ENCODE data around the gene NUP93.
"Not testable (repeated sequence)": the region's sequence is repeated elsewhere in the genome, so short reads cannot be mapped to it uniquely, and the experiment has no call there.

NUP93 gene

DNA sequence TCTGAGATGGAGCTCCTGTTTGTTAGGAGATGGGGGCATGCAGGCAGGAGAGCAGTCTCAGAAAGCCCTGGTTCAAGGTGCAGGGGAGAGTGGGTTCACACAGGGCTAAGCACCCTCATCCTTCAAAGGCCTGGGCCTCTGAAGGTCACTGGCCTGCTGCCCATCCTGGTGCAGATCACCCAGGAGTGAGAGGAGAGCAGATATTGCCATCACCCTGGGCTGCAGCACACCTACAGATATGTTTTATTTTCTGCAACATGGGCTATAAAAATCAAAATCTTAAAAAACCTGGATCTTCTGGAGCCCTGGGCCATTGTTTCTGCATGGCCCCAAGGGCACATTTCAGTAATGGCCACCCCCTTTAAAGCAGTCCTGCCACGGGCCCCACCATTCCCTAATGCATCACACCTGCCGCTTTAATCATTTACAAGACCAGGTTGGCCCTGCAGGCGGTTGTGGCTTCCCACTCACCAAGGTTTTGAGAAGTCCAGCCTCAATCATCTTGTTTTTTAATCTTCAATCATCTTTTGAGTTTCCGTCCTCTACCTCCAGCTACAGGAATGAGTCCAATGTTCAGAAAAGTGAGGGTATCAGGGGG is 20.4 kb upstream of the NUP93 start:
- no peak for FAIRE-seq

DNA sequence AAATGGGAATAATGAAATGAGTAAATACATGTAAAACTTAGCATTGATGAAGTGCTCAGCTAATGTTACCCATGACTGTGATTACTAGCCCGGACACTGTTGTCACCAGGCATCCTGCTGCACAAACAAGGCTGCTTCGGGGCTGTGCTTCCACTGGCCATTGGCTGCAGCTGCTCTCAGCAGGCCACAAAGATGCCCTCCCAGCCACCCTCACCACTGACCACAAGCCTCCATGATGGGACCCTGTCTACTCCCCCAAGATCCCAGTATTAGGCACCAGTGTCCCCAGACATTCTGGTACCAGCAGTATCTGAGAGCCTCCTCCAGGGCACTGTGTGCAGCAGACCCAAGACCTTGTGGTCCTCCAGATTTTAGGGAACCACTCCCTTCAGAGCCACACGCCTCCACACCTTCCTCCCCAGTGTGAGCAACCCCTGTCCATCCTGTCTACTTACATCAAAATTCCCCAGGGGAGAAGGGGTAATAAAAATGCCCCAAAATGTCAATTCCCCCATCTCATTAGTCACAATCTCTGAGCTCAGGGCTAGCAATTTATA is 19.7 kb upstream of the NUP93 start:
- no peak for FAIRE-seq

DNA sequence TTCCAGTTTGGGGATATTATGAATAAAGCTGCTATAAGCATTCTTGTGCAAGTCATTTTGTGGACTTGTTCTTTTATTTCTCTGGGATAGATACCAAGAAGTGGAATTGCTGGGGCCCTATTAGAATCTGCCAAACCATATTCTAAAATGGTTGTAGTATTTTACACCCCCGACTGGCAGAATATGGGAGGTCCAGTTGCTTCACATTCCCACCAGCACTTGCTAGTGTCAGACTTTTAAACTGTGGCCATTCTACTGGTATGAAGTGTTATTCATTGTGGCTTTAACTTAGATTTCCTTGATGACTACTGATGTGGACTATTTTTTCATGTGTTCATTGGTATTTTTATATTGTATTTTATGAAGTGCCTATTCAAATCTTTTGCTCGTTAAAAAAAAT is 18.1 kb upstream of the NUP93 start:
- FAIRE-seq: no peak

DNA sequence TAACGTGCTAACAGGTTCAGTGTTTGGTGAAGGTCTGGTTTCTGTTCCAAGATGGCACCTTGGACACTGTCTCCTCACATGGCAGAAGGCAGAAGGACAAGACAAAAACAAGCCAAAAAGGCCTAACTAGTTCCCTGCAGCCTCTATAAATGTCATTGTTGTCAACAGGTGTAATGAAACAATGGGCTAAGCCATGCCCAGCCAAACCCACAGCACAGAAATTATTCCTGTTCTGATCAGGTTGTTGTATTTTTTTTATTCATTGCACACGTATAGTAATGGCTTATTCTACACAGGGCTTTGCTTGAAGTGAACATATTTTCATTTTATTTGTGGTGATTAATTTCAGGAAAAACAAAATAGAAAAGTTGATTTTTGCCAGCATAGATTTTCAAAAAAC is 16.1 kb upstream of the NUP93 start:
- FAIRE-seq: no peak

DNA sequence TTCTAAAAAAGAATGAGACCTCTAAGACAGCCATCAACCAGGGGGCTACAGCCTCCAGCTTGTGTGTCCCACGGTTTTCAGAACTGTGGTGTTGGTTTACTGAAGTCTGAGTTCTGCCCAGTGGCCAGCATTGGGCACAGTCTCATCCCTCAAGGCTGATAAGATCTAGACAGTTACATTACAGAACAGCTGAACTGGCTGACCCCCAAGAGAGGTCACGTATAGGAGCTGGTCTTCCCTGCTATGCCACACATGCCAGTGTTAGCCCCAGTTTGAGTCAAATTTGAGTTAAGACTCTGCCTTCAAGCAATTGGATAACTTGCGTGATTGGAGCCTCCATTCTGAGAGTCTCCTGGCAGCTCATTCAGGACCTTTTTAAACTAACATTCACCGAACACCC is 14.8 kb upstream of the NUP93 start:
- FAIRE-seq: no peak

DNA sequence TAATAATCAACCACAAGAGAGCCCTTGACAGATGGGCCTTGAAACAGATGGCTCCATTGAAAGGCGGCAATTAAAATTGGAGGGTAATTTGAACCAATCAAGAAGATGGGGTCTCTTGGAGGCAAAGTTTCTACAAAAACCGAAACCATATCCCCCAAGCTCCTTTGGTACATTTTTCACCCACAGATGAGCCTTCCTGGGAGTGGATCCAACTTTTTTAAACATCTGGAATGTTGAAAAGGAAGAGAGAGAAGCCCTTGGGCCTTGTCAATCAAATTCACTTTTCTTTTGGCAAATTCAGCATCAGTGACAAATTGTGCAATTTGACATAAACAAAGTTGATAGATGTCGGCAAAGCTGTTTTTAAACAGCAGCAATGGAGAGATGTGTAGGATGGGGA is 13.2 kb upstream of the NUP93 start:
- no peak for FAIRE-seq

DNA sequence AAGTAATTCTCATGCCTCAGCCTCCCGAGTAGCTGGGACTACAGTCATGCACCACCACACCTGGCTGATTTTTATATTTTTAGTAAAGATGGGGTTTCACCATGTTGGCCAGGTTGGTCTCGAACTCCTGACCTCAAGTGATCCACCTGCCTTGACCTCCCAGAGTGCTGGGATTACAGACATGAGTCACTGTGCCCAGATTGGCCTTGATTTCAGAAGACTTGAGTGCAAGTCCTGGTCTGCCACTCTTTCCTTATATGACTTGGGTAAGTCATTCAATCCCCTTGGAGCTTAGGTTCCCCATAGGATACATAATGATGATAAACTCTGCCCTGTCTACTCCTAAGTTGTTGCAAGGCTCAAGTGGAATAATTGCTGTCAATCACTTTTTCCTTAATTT is 12.4 kb upstream of the NUP93 start:
- not testable (repeated sequence) for FAIRE-seq

DNA sequence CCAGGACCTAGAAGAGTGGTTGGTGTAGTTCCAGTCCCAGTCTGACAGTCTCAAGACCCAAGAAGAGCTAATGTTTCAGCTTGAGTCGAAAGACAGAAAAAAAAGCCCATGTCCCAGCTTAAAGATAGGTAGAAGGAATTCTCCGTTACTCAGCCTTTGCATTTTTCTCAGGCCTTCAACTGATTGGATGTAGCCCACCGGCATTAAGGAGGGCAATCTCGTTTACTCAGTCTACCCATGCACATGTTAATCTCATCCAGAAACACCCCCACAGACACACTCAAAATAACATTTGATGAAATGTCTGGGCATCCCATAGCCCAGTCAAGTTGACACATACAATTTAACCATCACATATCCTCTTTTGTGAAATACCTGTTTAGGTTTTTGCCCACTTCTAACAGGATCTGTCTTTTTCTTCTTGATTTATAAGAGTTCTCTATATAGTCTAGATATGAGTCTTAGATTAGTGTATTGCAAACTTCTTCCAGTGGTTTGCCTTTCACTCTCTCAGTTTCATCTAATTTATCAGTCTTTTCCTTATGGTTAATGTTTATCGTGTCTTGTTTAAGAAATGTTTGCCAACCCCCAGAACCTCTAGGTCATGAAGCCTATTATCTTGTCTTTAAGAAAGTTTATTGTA is 7.6 kb upstream of the NUP93 start:
- FAIRE-seq: no peak

DNA sequence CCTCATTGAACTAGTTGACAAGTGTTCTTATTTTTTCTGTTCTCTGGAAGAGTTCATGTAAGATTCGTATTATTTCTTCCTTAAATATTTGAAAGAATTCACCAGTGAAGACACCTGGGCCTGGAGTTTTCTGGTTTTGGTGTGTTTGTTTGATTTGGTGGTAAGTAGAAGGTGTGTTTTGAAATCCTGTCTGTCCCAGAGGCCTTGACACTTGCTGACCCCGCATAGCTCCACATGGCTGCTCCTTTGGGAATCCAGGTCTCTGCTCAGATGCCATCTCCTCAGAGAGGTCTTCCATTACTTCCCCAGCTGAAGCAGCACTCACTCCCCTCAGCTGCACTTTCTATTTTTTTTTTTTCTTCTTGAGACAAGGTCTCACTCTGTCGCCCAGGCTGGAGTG is 5.7 kb upstream of the NUP93 start:
- no peak for FAIRE-seq

DNA sequence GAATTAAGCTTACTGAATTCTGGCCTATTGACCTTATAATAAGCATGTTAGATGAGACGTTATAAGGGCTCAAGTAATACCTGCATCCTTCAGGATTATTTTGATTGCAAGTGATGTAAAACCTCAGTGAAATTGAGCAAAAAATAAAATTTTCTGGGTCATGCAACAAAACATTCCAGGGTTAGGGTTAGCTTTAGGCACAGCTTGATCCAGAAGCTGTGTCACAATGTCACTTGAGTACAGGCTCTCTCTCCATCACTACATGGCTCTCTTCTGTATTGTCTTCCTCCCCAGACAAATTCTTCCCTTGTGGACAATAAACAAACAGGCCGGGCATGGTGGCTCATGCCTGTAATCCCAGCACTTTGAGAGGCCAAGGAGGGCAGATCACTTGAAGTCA is 3.6 kb upstream of the NUP93 start:
- no peak for FAIRE-seq

DNA sequence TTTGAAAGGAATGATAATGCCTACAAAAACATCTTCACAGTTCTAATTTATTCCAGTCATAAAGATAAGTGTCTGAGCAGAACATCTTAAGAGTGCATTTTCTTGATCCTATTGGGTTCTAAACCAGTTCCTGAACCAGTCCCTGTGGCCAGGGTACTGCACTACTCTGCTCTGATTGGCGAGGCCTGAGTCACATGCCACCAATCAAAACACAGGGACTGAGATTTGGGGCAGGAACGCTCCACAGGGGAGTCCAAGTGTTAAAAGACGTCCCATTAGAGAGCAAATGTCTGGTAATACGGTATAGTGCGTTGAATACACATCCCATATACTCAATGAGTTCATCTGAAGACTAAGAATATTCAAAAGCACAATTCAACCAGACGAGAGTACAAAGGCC is 3.0 kb upstream of the NUP93 start:
- no peak for FAIRE-seq

DNA sequence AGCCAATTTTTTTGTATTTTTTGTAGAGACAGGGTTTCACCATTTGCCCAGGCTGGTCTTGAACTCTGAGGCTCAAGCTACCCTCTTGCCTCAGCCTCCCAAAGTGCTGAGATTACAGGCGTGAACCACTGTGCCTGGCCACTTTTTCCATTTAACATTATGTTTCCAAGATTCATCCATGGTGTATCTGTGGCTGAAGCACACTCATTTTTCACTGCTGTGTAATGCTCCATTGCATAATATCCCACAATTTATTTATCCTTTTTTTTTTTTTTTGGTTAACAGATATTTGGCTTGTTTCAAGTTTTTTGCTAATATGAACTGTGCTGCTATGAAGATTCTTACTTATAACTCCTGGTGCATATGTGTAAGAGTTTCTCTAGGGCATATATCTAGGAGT is 1.9 kb upstream of the NUP93 start:
- FAIRE-seq: no peak

DNA sequence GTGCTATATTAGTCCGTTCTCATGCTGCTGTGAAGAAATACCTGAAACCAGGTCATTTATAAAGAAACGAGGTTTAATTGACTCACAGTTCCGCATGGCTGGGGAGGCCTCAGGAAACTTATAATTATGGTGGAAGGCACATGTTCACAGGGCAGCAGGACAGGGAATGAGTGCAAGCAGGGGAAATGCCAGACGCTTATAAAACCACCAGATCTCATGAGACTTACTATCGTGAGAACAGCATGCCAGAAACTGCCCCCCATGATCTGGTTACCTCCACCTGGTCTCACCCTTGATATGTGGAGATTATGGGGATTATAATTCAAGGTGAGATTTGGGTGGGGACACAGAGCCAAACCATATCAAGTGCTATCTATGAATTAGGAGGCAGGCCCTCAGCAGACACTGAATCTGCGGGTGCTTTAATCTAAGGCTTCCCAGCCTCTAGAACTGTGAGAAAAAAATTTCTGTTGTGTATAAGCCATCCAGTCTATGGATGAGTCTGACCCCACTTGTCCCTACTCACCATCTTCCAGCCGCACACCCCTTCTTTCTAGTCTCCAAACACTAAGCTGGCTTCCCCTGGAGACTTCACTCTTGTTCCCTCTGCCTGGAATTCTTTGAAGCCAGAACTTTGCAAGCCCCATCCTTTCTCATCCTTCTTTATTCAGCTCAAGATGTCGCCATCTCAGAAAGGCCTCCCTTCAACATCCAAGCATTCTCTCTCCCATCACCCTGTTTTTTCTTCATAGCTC is 772 bp upstream of the NUP93 start:
- FAIRE-seq: no peak

DNA sequence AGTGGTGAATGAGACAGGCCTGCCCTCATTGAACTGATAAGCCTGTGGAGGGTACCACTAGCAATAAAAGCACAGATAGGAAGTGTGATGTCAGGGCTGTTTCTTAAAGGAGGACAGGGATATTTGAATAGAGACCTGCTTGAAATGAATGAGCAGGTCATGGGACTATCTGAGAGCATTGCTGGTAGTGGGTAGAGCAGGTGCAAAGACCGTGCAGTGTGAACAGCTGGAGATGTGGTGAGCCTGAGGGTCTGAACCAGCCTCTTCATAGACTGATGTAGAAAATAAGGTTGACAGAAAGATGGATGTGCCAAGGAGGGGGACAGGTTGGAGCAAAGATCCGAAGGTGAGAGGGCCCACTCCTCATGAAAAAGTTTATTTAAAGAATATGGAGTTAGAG is 2.4 kb downstream of the NUP93 start:
- no peak for FAIRE-seq

DNA sequence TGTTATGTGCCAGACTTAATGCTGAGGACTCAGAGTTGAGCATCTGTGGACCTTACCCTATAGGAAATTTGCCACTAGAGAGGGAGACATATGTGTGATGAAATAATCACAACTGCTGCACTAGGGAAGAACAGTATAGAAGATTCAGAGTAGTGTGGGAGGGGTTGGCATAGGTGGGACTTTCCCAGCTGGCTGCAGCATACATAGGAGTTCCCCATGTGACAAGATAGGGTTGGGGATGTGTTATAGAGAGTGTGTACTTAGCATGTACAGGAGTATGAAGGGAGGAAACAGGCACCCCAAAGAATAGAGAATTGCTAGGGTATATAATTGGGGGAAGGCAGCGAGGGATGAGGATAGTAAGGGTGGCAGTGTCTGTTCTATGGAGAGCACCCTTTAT is 2.9 kb downstream of the NUP93 start:
- FAIRE-seq: no peak

DNA sequence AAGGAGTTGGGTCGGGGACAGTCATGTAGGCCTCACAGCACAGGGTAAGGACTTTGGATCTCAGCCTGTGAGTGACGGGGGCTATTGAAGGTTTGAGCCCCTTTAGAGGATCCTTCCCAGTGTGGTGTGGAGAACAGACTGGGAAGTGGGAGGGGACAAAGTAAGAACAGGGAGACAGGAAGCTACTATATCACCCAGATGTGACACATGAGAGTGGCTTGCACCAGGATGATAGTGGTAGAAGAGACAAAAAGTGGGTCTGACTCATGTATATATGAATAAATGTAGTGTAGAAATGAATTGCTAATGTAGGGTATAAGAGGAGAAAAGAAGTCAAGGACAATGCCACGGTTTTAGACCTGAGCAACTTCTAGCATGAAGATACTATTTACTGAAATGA is 4.5 kb downstream of the NUP93 start:
- no peak for FAIRE-seq

DNA sequence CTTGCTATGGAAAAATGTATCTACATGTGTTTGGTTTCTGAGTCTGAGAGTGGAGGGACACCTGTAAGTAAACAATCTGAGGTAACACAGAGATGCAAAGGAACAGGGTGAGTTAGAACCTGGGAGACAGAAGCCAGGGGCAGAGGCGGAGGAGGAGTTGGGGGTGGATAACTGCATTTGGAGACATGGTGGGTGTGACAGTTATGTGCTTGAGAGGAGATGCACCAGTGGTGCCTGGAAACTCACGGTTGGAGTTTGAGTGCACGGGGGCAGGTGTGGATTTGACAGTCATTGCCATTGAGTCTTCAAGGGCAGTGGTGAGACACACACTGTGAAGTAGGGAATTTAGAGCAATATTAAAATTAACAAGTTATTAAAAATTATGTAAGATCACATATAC is 6.5 kb downstream of the NUP93 start:
- FAIRE-seq: no peak

DNA sequence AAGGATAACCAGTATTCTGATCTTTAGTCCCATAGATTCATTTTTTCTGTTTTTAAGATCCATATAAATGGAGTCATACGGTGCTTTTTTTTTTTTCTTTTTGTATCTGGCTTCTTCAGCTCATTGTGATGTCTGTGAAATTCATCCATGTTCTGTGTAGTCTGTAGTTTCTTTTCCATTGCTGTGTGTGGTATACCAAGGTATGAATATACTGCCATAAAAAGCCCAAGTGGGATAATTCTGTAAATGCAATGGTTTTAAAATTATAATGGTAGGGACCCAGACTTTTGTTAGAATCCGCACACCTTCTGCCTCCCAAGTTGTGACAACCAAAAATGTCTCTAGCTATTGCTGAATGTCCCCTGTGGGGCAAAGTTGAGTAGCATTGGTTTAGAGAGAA is 7.6 kb downstream of the NUP93 start:
- FAIRE-seq: no peak

DNA sequence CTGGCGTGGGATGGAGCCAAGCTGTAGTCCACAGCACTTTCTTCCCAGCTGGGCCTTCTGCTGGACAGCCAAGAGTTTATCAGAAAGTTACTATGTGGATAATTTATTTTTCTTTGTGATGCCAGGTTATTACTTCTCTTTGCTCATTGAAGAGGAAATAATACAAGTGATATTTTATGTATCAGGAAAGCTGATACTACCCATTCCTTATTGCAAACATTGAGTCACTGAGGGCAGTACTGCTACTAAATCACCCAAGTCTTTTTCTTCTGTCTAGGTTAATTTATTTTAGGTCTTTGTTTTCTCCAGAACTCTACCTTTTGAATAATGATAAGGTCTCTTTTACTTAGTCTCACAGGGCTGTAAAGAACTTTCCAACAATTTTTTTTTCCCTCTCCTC is 8.3 kb downstream of the NUP93 start:
- no peak for FAIRE-seq

DNA sequence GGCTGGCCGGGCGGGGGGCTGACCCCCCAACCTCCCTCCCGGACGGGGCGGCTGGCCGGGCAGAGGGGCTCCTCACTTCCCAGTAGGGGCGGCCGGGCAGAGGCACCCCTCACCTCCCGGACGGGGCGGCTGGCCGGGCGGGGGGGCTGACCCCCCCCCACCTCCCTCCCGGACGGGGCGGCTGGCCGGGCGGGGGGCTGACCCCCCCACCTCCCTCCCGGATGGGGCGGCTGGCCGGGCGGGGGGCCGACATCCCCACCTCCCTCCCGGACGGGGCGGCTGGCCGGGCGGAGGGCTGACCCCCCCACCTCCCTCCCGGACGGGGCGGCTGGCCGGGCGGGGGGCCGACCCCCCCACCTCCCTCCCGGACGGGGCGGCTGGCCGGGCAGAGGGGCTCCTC is 9.4 kb downstream of the NUP93 start:
- not testable (repeated sequence) for FAIRE-seq

DNA sequence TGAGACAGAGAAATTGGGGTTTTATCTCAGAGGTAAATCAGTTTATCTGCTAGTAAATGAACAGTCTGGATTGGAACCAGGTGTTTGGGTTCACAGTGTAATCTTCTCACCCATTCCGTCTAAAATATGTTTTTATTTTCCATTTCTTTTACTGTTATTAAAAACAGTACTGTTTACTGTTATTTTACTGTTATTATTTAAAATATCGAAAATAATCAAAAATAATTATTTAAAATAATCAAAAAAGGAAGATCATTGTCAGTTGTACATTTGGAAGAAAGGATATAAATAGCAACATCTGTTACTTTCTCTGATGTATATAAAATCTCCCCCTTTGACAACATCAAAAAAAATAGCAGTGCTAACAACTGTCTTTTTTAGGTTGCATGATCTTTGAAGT is 11.5 kb downstream of the NUP93 start:
- no peak for FAIRE-seq

DNA sequence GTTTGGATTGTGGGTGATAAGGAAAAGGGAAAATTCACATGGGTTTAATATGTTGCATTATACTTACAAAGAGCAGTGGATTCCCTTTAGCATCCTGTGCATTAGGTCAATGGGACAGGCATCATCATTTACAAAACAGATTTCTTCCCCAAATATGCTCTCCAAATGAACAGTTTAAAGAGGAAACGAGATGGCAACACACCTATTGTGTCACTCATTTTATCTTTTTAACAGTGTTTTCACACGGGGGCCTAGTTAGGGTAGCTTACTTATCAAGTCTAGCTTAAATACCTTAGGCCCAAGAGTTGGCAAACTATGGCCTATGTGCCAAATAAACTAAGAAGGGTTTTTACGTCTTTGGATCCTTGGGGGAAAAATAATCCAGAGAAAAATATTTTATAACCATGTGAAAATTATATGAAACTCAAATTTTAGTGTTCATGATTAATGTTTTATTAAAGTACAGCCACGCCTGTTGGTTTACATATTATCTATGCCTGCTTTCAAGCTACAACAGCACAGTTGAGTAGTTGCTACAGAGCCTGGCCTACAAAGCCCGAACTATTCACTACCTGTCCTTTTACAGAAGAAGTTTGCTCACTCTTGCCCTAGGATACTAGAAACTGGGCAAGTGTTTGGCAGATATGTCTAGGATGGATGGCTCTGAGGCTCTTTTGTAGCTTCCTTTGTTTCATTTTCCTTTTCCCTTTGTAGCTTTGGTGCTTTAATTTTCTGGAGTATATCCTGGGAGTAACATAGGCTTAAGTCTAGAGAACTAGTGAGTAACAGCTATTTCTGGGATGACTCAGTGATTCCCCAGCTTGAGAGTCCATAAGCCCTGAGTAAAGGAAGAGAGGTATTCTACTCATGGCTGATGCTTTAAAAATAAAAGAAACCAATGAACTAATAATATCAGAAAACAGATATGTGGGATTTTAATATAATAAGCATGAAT is 12.4 kb downstream of the NUP93 start:
- no peak for FAIRE-seq

DNA sequence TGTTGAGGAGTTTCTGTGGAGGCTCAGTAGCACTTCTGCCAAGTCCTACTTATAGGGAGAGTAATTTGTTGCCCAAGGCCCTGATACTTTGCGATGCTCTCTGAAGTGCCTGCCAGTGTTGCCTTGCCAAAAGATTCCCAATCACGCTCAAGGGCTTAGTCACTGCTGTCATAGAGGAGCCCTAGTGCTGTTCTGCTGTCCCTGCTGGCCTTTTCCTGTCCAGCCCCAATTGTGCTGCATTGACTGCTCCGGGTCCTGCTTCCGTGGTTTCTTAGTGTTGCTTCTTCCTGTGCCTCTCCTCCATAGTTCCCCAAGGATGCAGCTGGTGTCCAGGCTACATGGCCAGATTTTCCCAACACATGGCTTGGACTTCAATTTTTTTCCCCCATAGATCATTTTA is 13.9 kb downstream of the NUP93 start:
- no peak for FAIRE-seq

Data from islet of Langerhans (tissue), 1 donor.